Measurements from ENCODE around the gene PGGHG. TPM values are rescaled to one million over a fixed set of nuclear protein-coding genes. Genes with fewer than 3 reads are reported as not detected.

Gene PGGHG
- polyA plus RNA-seq, 1 experiment: 4.0 TPM

GRCh38 chr11:252666-253065 is 36.3 kb upstream of the PGGHG start:
- no peak for TF ChIP-seq CTCF (IDR thresholded peaks at IDR 0.05; ENCODE audit: low read depth, low read length)
- H3K27me3 ChIP-seq (ENCODE audit: control insufficient read depth, insufficient read depth, low read length): peaks cover 6% of the 10 kb centered on the region
- DNase-seq (ENCODE audit: low read depth, low spot score): no peak
- H3K4me3 ChIP-seq (ENCODE audit: low read depth, low read length): no peak overlapping the region
- no peaks in the 10 kb centered on the region for H3K9me3 ChIP-seq (ENCODE audit: control insufficient read depth, insufficient read depth, low read length)
- ChIA-PET POLR2A (no interaction called here), CTCF (no interaction called here)
- H3K27ac ChIP-seq (ENCODE audit: low read depth, low read length): no peak overlapping the region

- ChIA-PET CTCF (no interaction called here), POLR2A (interaction anchor here (0.5 kb wide), 1 partner anchor 105 kb away, joined by 4 read pairs; no protein-coding TSS in a partner anchor)
- H3K4me3 ChIP-seq (ENCODE audit: low read depth, low read length): no peak overlapping the region
- peaks cover 6% of the 10 kb centered on the region for H3K27me3 ChIP-seq (ENCODE audit: control insufficient read depth, insufficient read depth, low read length)
- no peaks in the 10 kb centered on the region for H3K9me3 ChIP-seq (ENCODE audit: control insufficient read depth, insufficient read depth, low read length)
- TF ChIP-seq CTCF (IDR thresholded peaks at IDR 0.05; ENCODE audit: low read depth, low read length): no peak
- DNase-seq (ENCODE audit: low read depth, low spot score): no peak
- no peak overlapping the region for H3K27ac ChIP-seq (ENCODE audit: low read depth, low read length)
Measured at GRCh38 chr11:253160-253885, 35.6 kb upstream of the PGGHG start.

GRCh38 chr11:253886-254270 is 35.0 kb upstream of the PGGHG start:
- no peak for DNase-seq (ENCODE audit: low read depth, low spot score)
- CTCF ChIA-PET: no interaction called here
- Histone ChIP-seq H3K4me3 (ENCODE audit: low read depth, low read length) (no peak overlapping the region), H3K9me3 (ENCODE audit: control insufficient read depth, insufficient read depth, low read length) (no peaks in the 10 kb centered on the region), H3K27ac (ENCODE audit: low read depth, low read length) (no peak overlapping the region), H3K27me3 (ENCODE audit: control insufficient read depth, insufficient read depth, low read length) (peaks cover 6% of the 10 kb centered on the region)
- TF ChIP-seq CTCF (IDR thresholded peaks at IDR 0.05; ENCODE audit: low read depth, low read length): no peak
- POLR2A ChIA-PET: no interaction called here

DNA sequence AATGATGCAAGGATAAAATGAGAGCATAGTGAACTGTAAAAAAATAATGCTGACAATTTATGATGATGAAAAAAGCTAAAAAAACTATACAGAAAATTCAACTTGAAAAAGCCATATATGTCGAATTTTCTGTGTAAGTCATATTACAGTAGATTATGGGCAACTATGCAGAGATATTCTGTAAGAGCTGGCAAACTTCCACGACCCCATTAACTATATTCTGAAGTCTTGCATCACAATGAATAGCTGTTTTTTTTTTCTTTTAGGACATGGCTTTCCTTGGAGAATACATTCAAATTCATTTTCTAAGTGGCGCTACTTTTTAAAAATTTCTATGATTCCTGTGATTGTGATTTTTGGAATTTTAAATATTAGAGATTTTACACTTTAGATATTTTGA is 33.8 kb upstream of the PGGHG start:
- Histone ChIP-seq H3K9me3 (ENCODE audit: control insufficient read depth, insufficient read depth, low read length) (no peaks in the 10 kb centered on the region), H3K27me3 (ENCODE audit: control insufficient read depth, insufficient read depth, low read length) (peaks cover 6% of the 10 kb centered on the region), H3K27ac (ENCODE audit: low read depth, low read length) (no peak overlapping the region), H3K4me3 (ENCODE audit: low read depth, low read length) (no peak overlapping the region)
- no peak for DNase-seq (ENCODE audit: low read depth, low spot score)
- no peak for TF ChIP-seq CTCF (IDR thresholded peaks at IDR 0.05; ENCODE audit: low read depth, low read length)
- CTCF ChIA-PET: interaction anchor here (0.9 to 1.5 kb wide), 2 partner anchors 50 to 193 kb away, joined by 3 read pairs; no protein-coding TSS in a partner anchor
- POLR2A ChIA-PET: no interaction called here

DNA sequence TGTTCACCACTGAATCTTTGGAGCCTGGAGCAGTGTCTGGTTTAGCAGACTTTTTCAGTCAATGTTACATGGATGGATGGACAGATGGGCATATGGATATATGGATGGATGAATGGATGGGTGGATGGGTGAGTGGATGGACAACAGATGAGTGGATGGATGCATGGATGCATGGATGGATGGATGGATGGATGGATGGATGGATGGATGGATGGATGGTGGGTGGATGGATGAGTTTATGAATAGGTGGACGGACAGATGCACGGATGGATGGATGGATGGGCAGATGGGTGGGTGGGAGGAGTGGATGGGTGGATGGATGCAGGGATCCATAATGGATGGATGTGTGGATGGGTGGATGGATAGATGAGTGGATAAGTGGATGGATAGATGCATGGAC is 33.1 kb upstream of the PGGHG start:
- Histone ChIP-seq H3K9me3 (ENCODE audit: control insufficient read depth, insufficient read depth, low read length) (no peaks in the 10 kb centered on the region), H3K27me3 (ENCODE audit: control insufficient read depth, insufficient read depth, low read length) (peaks cover 9% of the 10 kb centered on the region), H3K27ac (ENCODE audit: low read depth, low read length) (no peak overlapping the region), H3K4me3 (ENCODE audit: low read depth, low read length) (no peak overlapping the region)
- DNase-seq (ENCODE audit: low read depth, low spot score): no peak
- ChIA-PET POLR2A (no interaction called here), CTCF (interaction anchor here (0.7 to 1.5 kb wide), 3 partner anchors 49 to 193 kb away, joined by 3 read pairs; no protein-coding TSS in a partner anchor)
- no peak for TF ChIP-seq CTCF (IDR thresholded peaks at IDR 0.05; ENCODE audit: low read depth, low read length)

Data from AG04450 (cell line).